Activated naive CD4-positive, alpha-beta T cell treated with anti-CD3 and anti-CD28 coated beads, Interleukin-2, amount 50 U/mL, for 24 hours (primary cell): ENCODE measurements around the gene SLC2A2.

ENCODE experiments used
- H3K27ac Mint-ChIP-seq: one replicate; pipeline ENCODE4 v1.8.0; 2021; ENCODE audit warnings: mild to moderate bottlenecking, mixed read lengths
- H3K27me3 Mint-ChIP-seq: one replicate; pipeline ENCODE4 v1.8.0; 2021; ENCODE audit warnings: mixed read lengths
- H3K36me3 Mint-ChIP-seq: one replicate; pipeline ENCODE4 v1.8.0; 2021; ENCODE audit warnings: mixed read lengths
- H3K4me1 Mint-ChIP-seq: one replicate; pipeline ENCODE4 v1.8.0; 2021; ENCODE audit warnings: mixed read lengths
- H3K4me3 Mint-ChIP-seq: one replicate; pipeline ENCODE4 v1.8.0; 2021; ENCODE audit warnings: mild to moderate bottlenecking, mixed read lengths
- H3K9me3 Mint-ChIP-seq: one replicate; pipeline ENCODE4 v1.8.0; 2021; ENCODE audit warnings: mixed read lengths

Gene SLC2A2

GRCh38 chr3:171007316-171007715 lies 19.2 kb downstream of the SLC2A2 start:
- no peak overlapping the region for H3K4me3 Mint-ChIP-seq
- H3K27ac Mint-ChIP-seq: no peak overlapping the region
- H3K27me3 Mint-ChIP-seq: peaks cover 3% of the 10 kb centered on the region
- H3K36me3 Mint-ChIP-seq: no peaks in the 10 kb centered on the region
- no peaks in the 10 kb centered on the region for H3K9me3 Mint-ChIP-seq
- no peaks in the 10 kb centered on the region for H3K4me1 Mint-ChIP-seq

- no peak overlapping the region for H3K4me3 Mint-ChIP-seq
- H3K36me3 Mint-ChIP-seq: no peaks in the 10 kb centered on the region
- no peaks in the 10 kb centered on the region for H3K4me1 Mint-ChIP-seq
- no peak overlapping the region for H3K27ac Mint-ChIP-seq
- no peaks in the 10 kb centered on the region for H3K9me3 Mint-ChIP-seq
- H3K27me3 Mint-ChIP-seq: no peaks in the 10 kb centered on the region
Observed at GRCh38 chr3:171005648-171006047, 20.9 kb downstream of the SLC2A2 start.

DNA sequence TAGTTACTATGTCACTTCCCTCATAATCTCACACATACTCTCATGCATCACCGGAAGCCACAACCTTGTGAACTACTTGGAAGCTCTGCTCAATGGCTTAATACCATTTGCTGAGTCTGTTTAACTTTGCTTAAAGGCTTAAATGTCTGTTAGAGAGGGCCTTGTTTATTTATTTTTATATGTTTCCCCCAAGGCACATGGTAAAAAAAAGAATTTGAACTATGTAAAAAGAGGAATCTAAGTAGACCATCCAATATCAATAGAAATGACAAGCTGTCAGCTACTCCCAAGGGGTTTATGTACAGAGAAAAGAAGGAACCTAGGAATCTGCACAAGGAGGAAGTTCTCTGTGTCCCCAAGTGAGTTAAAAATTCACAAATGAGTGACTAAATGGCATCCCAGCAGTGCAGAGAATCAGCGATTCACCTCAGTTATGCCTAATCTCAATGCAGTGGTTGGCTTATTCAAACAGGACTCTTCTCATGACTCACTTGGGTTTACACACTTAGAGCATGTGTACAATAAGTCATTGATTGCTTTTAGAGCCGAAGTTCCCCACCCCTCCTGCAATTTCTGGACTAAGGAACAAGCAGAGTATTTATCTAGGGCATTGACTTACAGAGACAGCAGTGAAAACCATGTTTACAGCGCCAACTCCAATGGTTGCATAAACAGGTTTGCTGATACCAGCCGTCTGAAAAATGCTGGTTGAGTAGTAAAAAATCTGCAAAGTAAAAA lies 24.4 kb downstream of the SLC2A2 start:
- Mint-ChIP-seq H3K36me3 (no peaks in the 10 kb centered on the region), H3K9me3 (no peaks in the 10 kb centered on the region), H3K27me3 (no peaks in the 10 kb centered on the region), H3K4me3 (no peak overlapping the region), H3K4me1 (no peaks in the 10 kb centered on the region), H3K27ac (no peak overlapping the region)

- H3K27me3 Mint-ChIP-seq: no peaks in the 10 kb centered on the region
- no peaks in the 10 kb centered on the region for H3K4me1 Mint-ChIP-seq
- H3K4me3 Mint-ChIP-seq: no peak overlapping the region
- H3K9me3 Mint-ChIP-seq: no peaks in the 10 kb centered on the region
- no peak overlapping the region for H3K27ac Mint-ChIP-seq
- no peaks in the 10 kb centered on the region for H3K36me3 Mint-ChIP-seq
Observed at GRCh38 chr3:171001250-171001893, 25.1 kb downstream of the SLC2A2 start.

GRCh38 chr3:171000281-171000680 lies 26.2 kb downstream of the SLC2A2 start:
- Mint-ChIP-seq H3K36me3 (no peaks in the 10 kb centered on the region), H3K4me1 (no peaks in the 10 kb centered on the region), H3K27ac (no peak overlapping the region), H3K27me3 (no peaks in the 10 kb centered on the region), H3K9me3 (no peaks in the 10 kb centered on the region), H3K4me3 (no peak overlapping the region)

DNA sequence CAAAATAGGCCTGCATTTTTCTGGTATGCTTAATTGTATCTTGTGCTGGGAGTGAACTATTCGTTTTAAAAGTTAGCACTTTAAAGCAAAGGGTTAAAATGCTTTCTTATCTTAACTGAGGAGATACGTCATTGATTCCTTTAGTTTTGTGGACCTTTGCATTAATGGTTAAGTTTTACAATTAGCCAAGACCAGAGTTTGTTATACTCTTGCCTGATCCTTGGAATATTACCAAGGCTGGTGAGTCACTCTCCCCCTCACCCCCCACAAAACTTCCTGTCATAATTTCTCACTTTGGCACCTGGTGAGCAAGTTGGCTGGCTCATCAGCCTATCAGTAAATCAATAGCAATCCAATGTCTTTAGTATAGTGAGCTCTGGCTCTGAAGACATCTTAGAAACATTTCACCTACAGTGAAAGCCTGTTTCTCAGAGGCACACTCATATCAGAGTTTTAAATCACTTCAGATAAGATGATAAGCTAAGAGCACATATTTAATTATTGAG lies 26.7 kb downstream of the SLC2A2 start:
- H3K27me3 Mint-ChIP-seq: no peaks in the 10 kb centered on the region
- no peaks in the 10 kb centered on the region for H3K4me1 Mint-ChIP-seq
- H3K36me3 Mint-ChIP-seq: no peaks in the 10 kb centered on the region
- no peaks in the 10 kb centered on the region for H3K9me3 Mint-ChIP-seq
- H3K4me3 Mint-ChIP-seq: no peak overlapping the region
- H3K27ac Mint-ChIP-seq: no peak overlapping the region

DNA sequence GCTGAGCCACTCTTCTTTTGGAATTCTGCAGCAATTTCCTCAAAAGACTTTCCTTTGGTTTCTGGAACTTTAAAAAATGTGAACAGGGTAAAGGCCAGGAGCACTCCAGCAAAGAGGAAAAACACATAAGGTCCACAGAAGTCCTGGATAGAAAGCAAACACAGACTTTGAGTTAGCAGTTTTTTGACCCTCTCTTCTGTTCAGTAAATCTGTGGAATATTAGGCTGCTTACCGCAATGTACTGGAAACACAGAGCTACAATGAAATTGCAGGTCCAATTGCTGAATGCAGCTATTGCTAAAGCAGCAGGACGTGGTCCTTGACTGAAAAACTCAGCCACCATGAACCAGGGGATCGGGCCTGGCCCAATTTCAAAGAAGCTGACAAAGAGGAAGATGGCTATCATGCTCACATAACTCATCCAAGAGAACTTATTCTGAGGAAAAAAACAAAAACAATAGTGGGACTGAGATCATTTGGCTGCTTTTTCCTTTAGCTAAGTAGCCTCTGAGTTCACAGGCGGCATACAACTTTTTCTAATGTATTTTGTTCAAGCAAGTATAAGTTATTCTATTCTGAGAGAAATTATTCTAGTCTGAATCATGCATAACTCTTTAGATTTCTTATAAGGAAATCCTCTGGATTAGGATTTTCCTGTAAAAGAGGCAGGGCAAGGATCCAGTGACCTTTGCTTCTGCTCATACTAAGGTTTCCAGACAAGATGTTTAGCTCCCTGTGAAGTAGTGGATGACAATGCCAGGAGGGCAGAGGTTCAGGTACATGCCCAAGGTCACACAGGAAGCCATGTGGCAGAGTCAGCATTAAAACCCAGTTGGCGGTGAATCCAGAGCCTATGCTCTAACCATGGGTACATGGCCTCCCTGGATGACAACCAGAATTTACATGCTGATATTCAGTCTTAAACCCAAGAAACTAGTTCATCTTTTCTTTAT lies 28.3 kb downstream of the SLC2A2 start:
- no peaks in the 10 kb centered on the region for H3K4me1 Mint-ChIP-seq
- no peaks in the 10 kb centered on the region for H3K36me3 Mint-ChIP-seq
- H3K9me3 Mint-ChIP-seq: no peaks in the 10 kb centered on the region
- no peaks in the 10 kb centered on the region for H3K27me3 Mint-ChIP-seq
- no peak overlapping the region for H3K27ac Mint-ChIP-seq
- no peak overlapping the region for H3K4me3 Mint-ChIP-seq

DNA sequence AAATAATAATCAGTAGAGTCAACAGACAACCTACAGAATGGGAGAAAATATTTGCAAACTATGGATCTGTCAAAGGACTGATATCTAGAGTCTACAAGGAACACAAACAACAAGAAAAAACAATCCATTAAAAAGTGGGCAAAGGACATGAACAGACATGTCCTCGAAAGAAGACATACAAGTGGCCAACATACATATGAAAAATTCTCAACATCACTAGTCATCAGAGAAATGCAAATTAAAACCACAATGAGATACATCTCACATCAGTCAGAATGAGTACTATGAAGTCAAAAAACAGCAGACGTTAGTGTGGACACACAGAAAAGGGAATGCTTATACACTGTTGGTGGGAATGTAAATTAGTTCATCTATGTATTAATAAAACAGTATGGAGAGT lies 33.7 kb downstream of the SLC2A2 start:
- Mint-ChIP-seq H3K36me3 (no peaks in the 10 kb centered on the region), H3K27ac (no peak overlapping the region), H3K27me3 (peaks cover 9% of the 10 kb centered on the region), H3K4me1 (no peaks in the 10 kb centered on the region), H3K9me3 (peaks cover 5% of the 10 kb centered on the region), H3K4me3 (no peak overlapping the region)

GRCh38 chr3:170991664-170992063 lies 34.9 kb downstream of the SLC2A2 start:
- no peak overlapping the region for H3K27ac Mint-ChIP-seq
- H3K4me3 Mint-ChIP-seq: no peak overlapping the region
- peaks cover 14% of the 10 kb centered on the region for H3K27me3 Mint-ChIP-seq
- no peaks in the 10 kb centered on the region for H3K36me3 Mint-ChIP-seq
- no peaks in the 10 kb centered on the region for H3K4me1 Mint-ChIP-seq
- H3K9me3 Mint-ChIP-seq: peaks cover 5% of the 10 kb centered on the region

DNA sequence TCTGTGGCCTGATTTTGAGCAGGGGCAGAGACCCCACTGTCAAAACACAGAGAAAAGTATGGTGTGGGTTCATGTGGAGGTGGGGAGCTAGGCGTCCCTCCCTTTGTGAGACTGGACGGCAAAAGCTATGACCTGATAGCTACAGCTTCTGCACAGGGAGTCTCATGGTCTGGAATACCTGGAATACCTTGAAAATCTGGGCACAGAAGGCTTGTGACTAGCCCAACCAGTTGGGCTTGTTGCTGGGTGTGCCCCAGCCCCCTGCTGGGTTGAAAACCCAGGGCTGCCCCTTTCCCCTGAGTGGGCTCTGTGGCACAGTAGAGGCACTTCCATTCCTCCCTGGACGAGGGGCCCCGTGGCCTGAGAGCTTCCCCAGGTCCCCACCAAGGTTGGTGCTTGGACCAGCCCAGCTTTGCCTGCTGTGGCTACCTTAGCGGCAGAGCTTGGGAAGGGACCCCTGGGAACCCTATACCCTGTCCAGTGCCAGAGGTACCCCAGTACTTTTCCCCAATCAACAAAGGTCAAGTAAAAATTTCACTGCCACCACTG lies 37.3 kb downstream of the SLC2A2 start:
- H3K36me3 Mint-ChIP-seq: no peaks in the 10 kb centered on the region
- H3K27me3 Mint-ChIP-seq: peaks cover 19% of the 10 kb centered on the region
- no peak overlapping the region for H3K4me3 Mint-ChIP-seq
- no peaks in the 10 kb centered on the region for H3K4me1 Mint-ChIP-seq
- H3K27ac Mint-ChIP-seq: no peak overlapping the region
- H3K9me3 Mint-ChIP-seq: peaks cover 5% of the 10 kb centered on the region

- no peaks in the 10 kb centered on the region for H3K36me3 Mint-ChIP-seq
- peaks cover 5% of the 10 kb centered on the region for H3K9me3 Mint-ChIP-seq
- H3K4me3 Mint-ChIP-seq: no peak overlapping the region
- H3K4me1 Mint-ChIP-seq: no peaks in the 10 kb centered on the region
- H3K27me3 Mint-ChIP-seq: peaks cover 23% of the 10 kb centered on the region
- H3K27ac Mint-ChIP-seq: no peak overlapping the region
Observed at GRCh38 chr3:170988378-170988777, 38.1 kb downstream of the SLC2A2 start.

- H3K27ac Mint-ChIP-seq: no peak overlapping the region
- H3K36me3 Mint-ChIP-seq: no peaks in the 10 kb centered on the region
- H3K27me3 Mint-ChIP-seq: peaks cover 26% of the 10 kb centered on the region
- H3K4me1 Mint-ChIP-seq: no peaks in the 10 kb centered on the region
- no peaks in the 10 kb centered on the region for H3K9me3 Mint-ChIP-seq
- no peak overlapping the region for H3K4me3 Mint-ChIP-seq
Observed at GRCh38 chr3:170985304-170985703, 41.2 kb downstream of the SLC2A2 start.

GRCh38 chr3:170982733-170983132 lies 43.8 kb downstream of the SLC2A2 start:
- Mint-ChIP-seq H3K4me1 (no peaks in the 10 kb centered on the region), H3K9me3 (no peaks in the 10 kb centered on the region), H3K4me3 (no peak overlapping the region), H3K27me3 (peaks cover 18% of the 10 kb centered on the region), H3K36me3 (no peaks in the 10 kb centered on the region), H3K27ac (no peak overlapping the region)

DNA sequence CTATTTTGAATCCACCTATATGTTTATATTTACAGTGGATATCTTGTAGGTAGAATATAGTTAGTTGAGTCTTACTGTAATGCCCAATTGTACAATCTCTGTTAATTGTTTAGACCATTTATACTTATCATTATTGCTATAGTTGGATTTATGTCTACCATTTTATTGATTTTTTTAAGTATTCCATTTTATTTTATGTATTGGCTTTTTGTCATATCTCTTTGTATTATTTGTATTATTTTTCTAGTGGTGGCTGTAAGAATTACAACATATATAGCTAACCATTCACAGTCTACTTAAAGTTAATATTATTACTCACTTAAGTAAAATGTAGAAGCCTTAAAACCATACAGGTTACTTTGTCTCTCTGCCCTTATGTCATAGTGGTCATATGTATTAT lies 46.1 kb downstream of the SLC2A2 start:
- no peaks in the 10 kb centered on the region for H3K9me3 Mint-ChIP-seq
- no peaks in the 10 kb centered on the region for H3K36me3 Mint-ChIP-seq
- H3K27me3 Mint-ChIP-seq: peaks cover 9% of the 10 kb centered on the region
- H3K27ac Mint-ChIP-seq: no peak overlapping the region
- no peak overlapping the region for H3K4me3 Mint-ChIP-seq
- H3K4me1 Mint-ChIP-seq: no peaks in the 10 kb centered on the region

DNA sequence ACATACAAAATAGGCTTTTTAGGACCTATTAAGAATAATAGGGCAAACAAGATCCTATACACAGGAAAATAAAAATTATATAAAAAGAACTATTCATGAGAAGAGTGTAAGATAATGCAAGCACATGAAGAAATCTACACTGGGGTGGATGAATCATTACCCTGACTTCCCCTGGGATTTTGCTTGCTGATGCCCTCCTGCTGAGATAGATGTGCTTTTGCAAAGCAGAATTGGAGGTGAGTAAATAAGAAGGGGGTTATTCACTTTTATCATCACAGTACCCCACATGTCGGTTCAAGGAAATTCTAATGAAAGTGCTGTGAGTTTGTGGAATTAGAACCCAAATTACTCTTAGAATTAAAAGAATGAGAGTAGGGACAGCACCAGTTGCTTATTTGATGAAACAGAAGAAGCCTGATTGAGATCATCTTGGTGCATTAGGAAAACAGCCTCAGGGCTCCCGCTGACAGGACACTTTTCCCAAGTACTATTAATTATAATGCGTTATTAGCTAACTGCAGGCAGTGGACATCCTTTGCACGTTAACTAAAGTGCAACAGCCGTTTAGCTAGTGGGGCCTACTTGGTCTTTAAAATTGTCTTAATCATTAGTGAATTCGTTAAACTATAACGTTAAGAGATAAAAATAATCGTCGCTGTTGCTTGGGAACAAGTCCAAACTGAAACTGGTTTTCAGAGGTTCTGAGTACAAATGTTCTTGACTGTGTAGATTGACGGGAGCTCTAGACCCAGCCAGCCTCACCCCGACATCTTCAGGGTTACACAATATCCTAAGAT lies 48.4 kb downstream of the SLC2A2 start:
- no peaks in the 10 kb centered on the region for H3K9me3 Mint-ChIP-seq
- peaks cover 6% of the 10 kb centered on the region for H3K27me3 Mint-ChIP-seq
- H3K27ac Mint-ChIP-seq: no peak overlapping the region
- no peak overlapping the region for H3K4me3 Mint-ChIP-seq
- no peaks in the 10 kb centered on the region for H3K4me1 Mint-ChIP-seq
- no peaks in the 10 kb centered on the region for H3K36me3 Mint-ChIP-seq
